GM23338 (cell line): ENCODE results near the gene POU2AF3. TPM values are rescaled to one million over a fixed set of nuclear protein-coding genes. Genes with fewer than 3 reads are reported as not detected.

Source experiments
- ATAC-seq: fragments of 200-7000 bp; cut with Tn5 transposase; 3 replicates; pipeline ENCODE4 v1.9.1; 2020
- DNase-seq: peaks from one replicate; pipeline ENCODE4 v3.0.0-alpha.2; 2015; ENCODE audit warnings: low spot score
- H2AFZ ChIP-seq: fragments of 200-600 bp; sonication (generic); 2 replicates; pipeline ENCODE4 v1.8.0; 2016; ENCODE audit warnings: antibody characterized with exemption, mild to moderate bottlenecking, moderate library complexity
- H3F3A ChIP-seq: fragments of 200-600 bp; sonication (generic); replicated peaks from 2 replicates; pipeline ENCODE4 v1.8.0; 2017; ENCODE audit warnings: antibody characterized with exemption, mixed run types, low read depth
- H3K27ac ChIP-seq: fragments of 200-600 bp; sonication (generic); 2 replicates; pipeline ENCODE4 v1.6.1; 2016; ENCODE audit warnings: low read depth
- H3K27me3 ChIP-seq: fragments of 200-600 bp; sonication (generic); 2 replicates; pipeline ENCODE4 v1.8.0; 2016; ENCODE audit warnings: mild to moderate bottlenecking, mixed run types, moderate library complexity; ENCODE audit not compliant: insufficient read depth
- H3K36me3 ChIP-seq: fragments of 200-600 bp; sonication (generic); 2 replicates; pipeline ENCODE4 v1.8.0; 2016; ENCODE audit warnings: mild to moderate bottlenecking; ENCODE audit not compliant: insufficient read depth
- H3K4me1 ChIP-seq: fragments of 200-600 bp; sonication (generic); 2 replicates; pipeline ENCODE4 v1.8.0; 2016; ENCODE audit warnings: mild to moderate bottlenecking, moderate library complexity; ENCODE audit not compliant: insufficient read depth
- H3K4me2 ChIP-seq: fragments of 200-600 bp; sonication (generic); 2 replicates; pipeline ENCODE4 v1.7.1; 2017; ENCODE audit warnings: mixed run types
- H3K4me3 ChIP-seq: fragments of 200-600 bp; sonication (generic); 2 replicates; pipeline ENCODE4 v1.6.1; 2016; ENCODE audit warnings: mixed run types
- H3K79me2 ChIP-seq: fragments of 200-600 bp; sonication (generic); replicated peaks from 2 replicates; pipeline ENCODE4 v1.8.0; 2017; ENCODE audit warnings: mild to moderate bottlenecking; ENCODE audit not compliant: insufficient read depth
- H3K9me2 ChIP-seq: fragments of 200-600 bp; sonication (generic); 2 replicates; pipeline ENCODE4 v1.8.0; 2017; ENCODE audit not compliant: insufficient read depth
- H4K20me1 ChIP-seq: fragments of 200-600 bp; sonication (generic); replicated peaks from 2 replicates; pipeline ENCODE4 v1.8.0; 2017; ENCODE audit warnings: mild to moderate bottlenecking; ENCODE audit not compliant: insufficient read depth
- H3K27ac Mint-ChIP-seq: 2 replicates; pipeline ENCODE4 v1.8.0; 2020; ENCODE audit warnings: inconsistent platforms, mild to moderate bottlenecking, moderate library complexity, mixed read lengths
- H3K27me3 Mint-ChIP-seq: 3 replicates; pipeline ENCODE4 v1.8.0; 2022; ENCODE audit warnings: low read depth, mild to moderate bottlenecking, moderate library complexity, mixed read lengths, inconsistent platforms; ENCODE audit not compliant: insufficient read depth, poor library complexity
- H3K36me3 Mint-ChIP-seq: 3 replicates; pipeline ENCODE4 v1.8.0; 2021; ENCODE audit warnings: low read depth, mild to moderate bottlenecking, inconsistent platforms, moderate library complexity, mixed read lengths
- H3K4me1 Mint-ChIP-seq: 3 replicates; pipeline ENCODE4 v1.8.0; 2020; ENCODE audit warnings: mild to moderate bottlenecking, inconsistent platforms, mixed read lengths
- H3K4me3 Mint-ChIP-seq: 3 replicates; pipeline ENCODE4 v1.8.0; 2021; ENCODE audit warnings: moderate library complexity, mild to moderate bottlenecking, inconsistent platforms, mixed read lengths
- H3K9me3 Mint-ChIP-seq: 3 replicates; pipeline ENCODE4 v1.8.0; 2020; ENCODE audit warnings: moderate library complexity, mild to moderate bottlenecking, inconsistent platforms, mixed read lengths
- CTCF ChIP-seq, 2 experiments: fragments of 200-600 bp in 1 of 2; sonication (generic) in 1 of 2; conservative IDR thresholded peaks; 2 replicates each; pipeline versions ENCODE4 v1.5.1 to v1.6.1; 2016 to 2017; ENCODE audit warnings: antibody characterized with exemption in 2 of 2, low read depth in 2 of 2, mild to moderate bottlenecking in 2 of 2, moderate library complexity in 1 of 2
- ETS1 ChIP-seq: IDR thresholded peaks from 2 replicates; pipeline ENCODE4 v1.6.1; 2016; ENCODE audit warnings: antibody characterized with exemption
- EZH2phosphoT487 ChIP-seq: fragments of 200-600 bp; sonication (generic); IDR thresholded peaks from one replicate; pipeline ENCODE4 v1.8.1; 2018; ENCODE audit warnings: antibody characterized with exemption; ENCODE audit not compliant: unreplicated experiment
- NANOG ChIP-seq: IDR thresholded peaks from 2 replicates; pipeline ENCODE4 v1.6.1; 2016; ENCODE audit warnings: antibody characterized with exemption, borderline replicate concordance
- POLR2AphosphoS5 ChIP-seq: IDR thresholded peaks from 2 replicates; pipeline ENCODE4 v1.6.1; 2016; ENCODE audit warnings: antibody characterized with exemption, low read depth
- REST ChIP-seq: IDR thresholded peaks from one replicate; pipeline ENCODE4 v1.6.1; 2018; ENCODE audit warnings: antibody characterized with exemption; ENCODE audit not compliant: unreplicated experiment
- STAT1 ChIP-seq: IDR thresholded peaks from one replicate; pipeline ENCODE4 v1.6.1; 2016; ENCODE audit warnings: antibody characterized with exemption; ENCODE audit not compliant: unreplicated experiment
- ZNF331 ChIP-seq: fragments of 250-450 bp; sonication (Bioruptor Pico); IDR thresholded peaks from 2 replicates; pipeline ENCODE4 v1.5.0; 2020; ENCODE audit warnings: low read depth, mild to moderate bottlenecking, moderate library complexity
- ZNF462 ChIP-seq: fragments of 250-450 bp; sonication (Bioruptor Pico); IDR thresholded peaks from 2 replicates; pipeline ENCODE4 v1.5.0; 2020; ENCODE audit warnings: mild to moderate bottlenecking, moderate library complexity
- polyA plus RNA-seq: library from polyadenylated mRNA; unstranded; fragments of >200 nt; fragmentation: Nextera tagmentation; extraction: Ambion mirVana; gene quantifications from 2 replicates; pipeline ENCODE4 v1.2.1, GENCODE V29; 2016
- total RNA-seq: library from RNA; depleted of rRNA; stranded (reverse); fragments of >200 nt; shearing (Covaris generic); gene quantifications from 2 replicates; pipeline ENCODE4 v1.2.3, GENCODE V29; 2014

Gene POU2AF3
- total and polyA plus RNA-seq, 2 experiments from 2014 or later = 2.7 to 3.4 TPM

GRCh38 chr11:111349191-111349695 lies 50.9 kb downstream of the POU2AF3 start:
- no peak overlapping the region for H3K4me3 ChIP-seq
- H3K4me3 Mint-ChIP-seq = no peak overlapping the region
- no peaks in the 10 kb centered on the region for H3K79me2 ChIP-seq
- no peaks in the 10 kb centered on the region for H3F3A ChIP-seq
- TF ChIP-seq ETS1 (no peak), STAT1 (no peak), ZNF462 (CRISPR knock-in tag) (no peak), EZH2phosphoT487 (no peak), REST (no peak), CTCF (conservative IDR thresholded peaks at IDR 0.05; ENCODE audit: low read depth in 2 of 2) (no peak), ZNF331 (CRISPR knock-in tag) (no peak), NANOG (no peak), POLR2AphosphoS5 (no peak)
- H4K20me1 ChIP-seq = no peaks in the 10 kb centered on the region
- H3K9me2 ChIP-seq = 0 out of 2 replicates have a peak, but pooled peaks cover 3% of the 10 kb centered on the region
- H3K36me3 Mint-ChIP-seq = no peaks in the 10 kb centered on the region
- no peak overlapping the region for H3K4me2 ChIP-seq
- H3K4me1 Mint-ChIP-seq = no peaks in the 10 kb centered on the region
- no peak for ATAC-seq
- H3K27ac ChIP-seq = no peak overlapping the region
- DNase-seq = no peak
- H3K27me3 Mint-ChIP-seq = no peaks in the 10 kb centered on the region
- no peaks in the 10 kb centered on the region for H3K9me3 Mint-ChIP-seq
- H2AFZ ChIP-seq = no peak overlapping the region
- no peaks in the 10 kb centered on the region for H3K4me1 ChIP-seq
- no peaks in the 10 kb centered on the region for H3K36me3 ChIP-seq
- no peaks in the 10 kb centered on the region for H3K27me3 ChIP-seq
- H3K27ac Mint-ChIP-seq = no peak overlapping the region
